Right lobe of liver (tissue), 6 donors: ENCODE data around the gene C1QTNF1. TPM values are rescaled to one million over a fixed set of nuclear protein-coding genes. Genes with fewer than 3 reads are reported as not detected.
A peak's percentile ranks its signal among the peaks of the same experiment; 100 is the strongest.
"Not testable (repeated sequence)": the region's sequence is repeated elsewhere in the genome, so short reads cannot be mapped to it uniquely, and the experiment has no call there.

Experiments used
- ATAC-seq, 4 donors: fragments of 200-7000 bp; cut with Tn5 transposase; one replicate each; pipeline ENCODE4 v1.9.1; 2020; ENCODE audit warnings: mild to moderate bottlenecking in 4 of 4, moderate library complexity in 4 of 4
- DNase-seq, 3 donors: peaks; one replicate each; pipeline ENCODE4 v3.0.0-alpha.2; 2020
- H3K27ac ChIP-seq, 3 donors: fragments of 200-600 bp; one replicate each; pipeline ENCODE4 v1.8.0; 2022
- H3K27me3 ChIP-seq, 2 donors: fragments of 200-600 bp; one replicate each; pipeline ENCODE4 v1.8.0; 2022
- H3K36me3 ChIP-seq, 4 donors: fragments of 200-600 bp; sonication (generic) in 1 of 4; one replicate each; pipeline versions ENCODE4 v1.5.1 to v1.8.0; 2017 to 2022; ENCODE audit warnings: control low read depth in 1 of 4
- H3K4me1 ChIP-seq, 4 donors: fragments of 200-600 bp; sonication (generic) in 1 of 4; one replicate each; pipeline versions ENCODE4 v1.5.1 to v1.8.0; 2017 to 2022; ENCODE audit warnings: control low read depth in 1 of 4
- H3K4me3 ChIP-seq, 3 donors: fragments of 200-600 bp; one replicate each; pipeline ENCODE4 v1.8.0; 2022
- H3K9me3 ChIP-seq, 4 donors: fragments of 200-600 bp; sonication (generic) in 1 of 4; one replicate each; pipeline versions ENCODE4 v1.5.1 to v1.8.0; 2017 to 2022; ENCODE audit warnings: control low read depth in 1 of 4
- POLR2A ChIP-seq: fragments of 450-650 bp; IDR thresholded peaks from one replicate; pipeline ENCODE4 v1.6.1; 2017; ENCODE audit warnings: antibody characterized with exemption, mild to moderate bottlenecking
- WGBS: methylation state at CpG from one replicate; pipeline ENCODE4 v1.1.6; 2018; ENCODE audit warnings: low coverage, low lambda C conversion rate; ENCODE audit not compliant: insufficient coverage; ENCODE audit errors: missing lambda C conversion rate; 5-methylcytosine and 5-hydroxymethylcytosine counted together
- intact Hi-C, 2 donors: fragments of 100-400 bp; cut with DNase I; formaldehyde crosslinking; loops; one replicate each; pipeline versions ENCODE4 v1.11.2 to v1.14.1; 2022
- total RNA-seq, 6 experiments: library from RNA; depleted of rRNA in 2 of 6; stranded (reverse); fragments of >200 nt in 2 of 6; fragmentation: NEBNext Ultra II Directional in 3 of 6; extraction: Animal tissue kit (Norgen Biotek cat#: 25700) in 3 of 6; gene quantifications; one replicate each; pipeline versions ENCODE4 v1.1.0 to v1.2.4, GENCODE V29; 2016 to 2023
- TF ChIP-seq, protein P1 (sequence below), 4 donors: fragments of 200-600 bp in 3 of 4; fragments of 450-650 bp in 1 of 4; IDR thresholded peaks; one replicate each; pipeline versions ENCODE4 v1.5.1 to v1.8.0; 2016 to 2022; ENCODE audit warnings: antibody characterized with exemption in 4 of 4, mild to moderate bottlenecking in 2 of 4
- donor health status: DM: no; HTN: yes; CAD: no.
- donor health status: DM: no; HTN: no; CAD: no.
- donor health status: DM: no; HTN: no; CAD: no.
- donor health status: DM: no; HTN: yes; CAD: no.
- donor health status: DM: no; HTN: yes; CAD: no.

C1QTNF1 gene
- total RNA-seq, 6 experiments from 2014 or later: 9.8 to 40.2 (median 26.2) TPM

DNA sequence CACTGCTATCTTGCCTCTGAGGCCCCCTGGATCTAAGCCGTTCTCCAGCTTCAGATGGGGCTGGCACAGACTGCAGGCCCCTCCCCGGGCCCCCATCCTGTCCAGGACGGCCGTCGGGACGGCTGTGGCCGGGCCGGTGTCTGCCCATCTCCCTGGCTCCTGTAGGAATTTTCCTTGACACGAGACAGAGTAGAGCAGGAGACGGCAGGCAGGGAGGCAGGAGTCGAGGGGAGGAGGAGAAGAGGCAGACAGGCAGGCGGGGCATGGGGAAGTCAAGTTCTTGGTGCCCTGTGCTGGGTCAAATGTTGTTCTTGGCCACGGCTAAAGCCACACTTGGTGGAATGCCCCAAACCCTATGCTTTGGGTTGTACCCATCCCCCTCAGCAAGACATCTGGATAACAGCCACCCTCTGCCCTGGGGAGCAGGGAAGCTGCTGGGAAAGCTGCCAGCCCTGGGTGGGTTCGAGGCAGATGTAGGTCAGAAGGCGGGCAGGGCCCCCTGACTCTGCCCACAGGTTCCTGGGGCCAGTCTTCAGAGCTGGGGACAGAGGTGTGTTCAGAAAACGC lies 4.0 kb downstream of the C1QTNF1 start:
- intact Hi-C loops: no loop called here
- 18% methylated on average over 10 of the region's 16 CpGs for WGBS
- no peaks in the 10 kb centered on the region for H3K36me3 ChIP-seq
- H3K27me3 ChIP-seq: no peaks in the 10 kb centered on the region
- ATAC-seq (peak; percentile 4 to 37 (median 25)), DNase-seq (peak in 2 of 3 donors; percentile 25 to 47)
- H3K27ac ChIP-seq: peak overlapping the region; percentile 8 to 60 (median 49)
- no peak overlapping the region for H3K4me3 ChIP-seq
- no peaks in the 10 kb centered on the region for H3K9me3 ChIP-seq
- TF ChIP-seq POLR2A: no peak
- TF ChIP-seq, protein P1, sequence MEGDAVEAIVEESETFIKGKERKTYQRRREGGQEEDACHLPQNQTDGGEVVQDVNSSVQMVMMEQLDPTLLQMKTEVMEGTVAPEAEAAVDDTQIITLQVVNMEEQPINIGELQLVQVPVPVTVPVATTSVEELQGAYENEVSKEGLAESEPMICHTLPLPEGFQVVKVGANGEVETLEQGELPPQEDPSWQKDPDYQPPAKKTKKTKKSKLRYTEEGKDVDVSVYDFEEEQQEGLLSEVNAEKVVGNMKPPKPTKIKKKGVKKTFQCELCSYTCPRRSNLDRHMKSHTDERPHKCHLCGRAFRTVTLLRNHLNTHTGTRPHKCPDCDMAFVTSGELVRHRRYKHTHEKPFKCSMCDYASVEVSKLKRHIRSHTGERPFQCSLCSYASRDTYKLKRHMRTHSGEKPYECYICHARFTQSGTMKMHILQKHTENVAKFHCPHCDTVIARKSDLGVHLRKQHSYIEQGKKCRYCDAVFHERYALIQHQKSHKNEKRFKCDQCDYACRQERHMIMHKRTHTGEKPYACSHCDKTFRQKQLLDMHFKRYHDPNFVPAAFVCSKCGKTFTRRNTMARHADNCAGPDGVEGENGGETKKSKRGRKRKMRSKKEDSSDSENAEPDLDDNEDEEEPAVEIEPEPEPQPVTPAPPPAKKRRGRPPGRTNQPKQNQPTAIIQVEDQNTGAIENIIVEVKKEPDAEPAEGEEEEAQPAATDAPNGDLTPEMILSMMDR (IDR thresholded peaks at IDR 0.05): no peak
- H3K4me1 ChIP-seq: peaks cover 0 to 6% (median 1%) of the 10 kb centered on the region in 4 donors

DNA sequence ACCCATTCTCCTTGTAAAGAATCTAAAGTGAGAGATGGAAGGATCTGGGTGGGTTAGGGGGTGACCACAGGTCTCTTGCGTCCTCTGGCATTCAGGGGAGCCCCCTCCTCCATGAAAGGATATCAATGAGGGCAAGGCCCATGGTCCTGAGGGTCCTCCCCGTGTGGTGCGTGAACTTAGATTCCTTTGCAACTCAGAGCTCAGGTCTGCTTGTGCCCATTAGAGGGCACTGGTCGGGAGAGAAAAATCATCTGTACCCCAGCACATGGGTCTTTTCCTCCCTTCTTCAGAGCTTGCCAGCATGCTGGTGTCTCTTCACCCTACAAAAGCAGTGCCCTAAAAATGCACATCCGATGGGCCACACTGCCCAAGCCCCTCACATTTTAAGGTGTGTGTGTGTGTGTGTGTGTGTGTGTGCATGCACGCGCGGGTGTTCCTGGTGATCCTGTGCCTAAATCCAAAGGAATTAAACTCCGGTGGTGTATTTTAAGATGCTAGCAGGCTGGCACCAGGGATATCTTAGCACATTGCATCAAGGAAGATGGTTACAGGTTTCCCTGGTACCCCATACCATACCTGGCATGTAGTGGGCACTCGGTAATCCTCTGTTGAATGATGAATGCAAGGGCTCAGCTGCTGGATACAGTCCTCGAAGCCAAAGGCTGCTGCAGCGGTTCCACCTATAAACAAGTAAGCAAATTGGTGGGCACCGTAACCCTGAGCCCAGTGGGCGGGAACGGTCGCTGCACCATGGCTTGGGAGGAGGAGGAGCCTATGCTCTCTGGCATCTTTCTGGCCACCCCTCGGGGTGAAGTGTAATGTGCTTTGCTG lies 4.7 kb downstream of the C1QTNF1 start:
- no peaks in the 10 kb centered on the region for H3K36me3 ChIP-seq
- ATAC-seq (no peak), DNase-seq (peak in 1 of 3 donors; percentile 35)
- peak overlapping the region in 1 of 3 donors; percentile 10 for H3K27ac ChIP-seq
- H3K4me1 ChIP-seq: peaks cover 0 to 6% (median 1%) of the 10 kb centered on the region in 4 donors
- intact Hi-C loops: no loop called here
- TF ChIP-seq, protein P1 (IDR thresholded peaks at IDR 0.05): peak in 1 of 4 donors; percentile 11
- no peak for TF ChIP-seq POLR2A
- 58% methylated on average over 6 of the region's 17 CpGs for WGBS
- no peaks in the 10 kb centered on the region for H3K9me3 ChIP-seq
- H3K4me3 ChIP-seq: no peak overlapping the region
- no peaks in the 10 kb centered on the region for H3K27me3 ChIP-seq

DNA sequence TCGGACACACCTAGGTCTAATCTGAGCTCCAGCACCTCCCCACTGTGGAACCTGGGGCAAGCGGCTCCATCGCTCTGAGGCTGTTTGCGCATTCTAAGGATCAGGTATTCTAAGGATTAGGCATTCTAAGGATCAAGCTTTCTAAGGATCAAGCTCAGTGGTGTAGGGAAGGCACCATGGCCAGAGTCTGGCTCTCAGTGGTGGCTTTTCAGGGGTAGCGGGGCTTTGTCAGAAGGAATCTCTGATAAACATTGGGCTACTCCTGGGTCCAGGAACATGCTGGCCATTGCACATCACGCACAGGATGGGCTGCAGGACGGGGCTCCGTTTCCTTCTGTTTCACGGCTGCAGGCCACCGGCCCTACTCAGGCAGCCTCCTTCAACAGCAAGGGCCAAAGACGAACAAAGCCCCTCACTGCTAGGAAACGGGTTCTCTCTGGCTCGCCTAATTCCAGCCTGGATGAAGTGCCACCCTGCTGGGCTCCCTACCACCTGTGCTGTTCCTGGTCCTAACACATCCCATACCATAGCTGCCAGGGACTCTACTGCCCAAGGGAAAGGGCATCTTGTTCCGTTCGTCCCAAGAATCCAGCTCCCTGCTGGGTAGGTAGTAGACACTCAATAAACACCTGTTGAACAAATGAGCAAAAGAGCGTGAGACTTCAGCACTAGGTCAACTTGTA lies 5.5 kb downstream of the C1QTNF1 start:
- no peak overlapping the region for H3K4me3 ChIP-seq
- H3K9me3 ChIP-seq: no peaks in the 10 kb centered on the region
- intact Hi-C loops: no loop called here
- peaks cover 0 to 3% (median 0%) of the 10 kb centered on the region in 4 donors for H3K4me1 ChIP-seq
- 83% methylated on average over 5 of the region's 16 CpGs for WGBS
- ATAC-seq (no peak), DNase-seq (peak in 1 of 3 donors; percentile 28)
- no peaks in the 10 kb centered on the region for H3K36me3 ChIP-seq
- H3K27ac ChIP-seq: no peak overlapping the region
- H3K27me3 ChIP-seq: no peaks in the 10 kb centered on the region
- TF ChIP-seq POLR2A: no peak
- TF ChIP-seq, protein P1 (IDR thresholded peaks at IDR 0.05): no peak

DNA sequence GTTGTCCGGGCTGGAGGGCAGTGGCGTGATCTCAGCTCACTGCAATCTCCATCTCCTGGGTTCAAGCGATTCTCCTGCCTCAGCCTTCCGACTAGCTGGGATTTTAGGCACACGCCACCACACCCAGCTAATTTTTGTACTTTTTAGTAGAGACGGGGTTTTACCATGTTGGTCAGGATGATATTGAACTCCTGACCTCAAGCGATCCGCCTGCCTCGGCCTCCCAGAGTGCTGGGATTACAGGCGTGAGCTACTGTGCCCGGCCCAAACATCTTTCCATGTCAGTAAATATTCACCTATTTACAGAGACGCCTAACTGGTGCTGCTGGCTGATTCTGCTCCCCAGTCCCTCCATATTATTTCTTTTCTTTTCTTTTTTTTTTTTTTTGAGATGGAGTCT lies 6.7 kb downstream of the C1QTNF1 start:
- H3K27ac ChIP-seq, DNase-seq, H3K4me1 ChIP-seq, H3K27me3 ChIP-seq, H3K4me3 ChIP-seq, H3K36me3 ChIP-seq, intact Hi-C loops, ATAC-seq, H3K9me3 ChIP-seq: not testable (repeated sequence)
- 63% methylated on average over 10 of the region's 12 CpGs for WGBS
